HG03280 (cell line): ENCODE data around the gene PAQR8.

Experiments
- ATAC-seq: cut with Tn5 transposase; IDR thresholded peaks from one replicate; pipeline ENCODE4 v1.9.1; 2021; ENCODE audit warnings: mild to moderate bottlenecking, moderate library complexity; ENCODE audit not compliant: unreplicated experiment

PAQR8 gene, protein sequence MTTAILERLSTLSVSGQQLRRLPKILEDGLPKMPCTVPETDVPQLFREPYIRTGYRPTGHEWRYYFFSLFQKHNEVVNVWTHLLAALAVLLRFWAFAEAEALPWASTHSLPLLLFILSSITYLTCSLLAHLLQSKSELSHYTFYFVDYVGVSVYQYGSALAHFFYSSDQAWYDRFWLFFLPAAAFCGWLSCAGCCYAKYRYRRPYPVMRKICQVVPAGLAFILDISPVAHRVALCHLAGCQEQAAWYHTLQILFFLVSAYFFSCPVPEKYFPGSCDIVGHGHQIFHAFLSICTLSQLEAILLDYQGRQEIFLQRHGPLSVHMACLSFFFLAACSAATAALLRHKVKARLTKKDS

DNA sequence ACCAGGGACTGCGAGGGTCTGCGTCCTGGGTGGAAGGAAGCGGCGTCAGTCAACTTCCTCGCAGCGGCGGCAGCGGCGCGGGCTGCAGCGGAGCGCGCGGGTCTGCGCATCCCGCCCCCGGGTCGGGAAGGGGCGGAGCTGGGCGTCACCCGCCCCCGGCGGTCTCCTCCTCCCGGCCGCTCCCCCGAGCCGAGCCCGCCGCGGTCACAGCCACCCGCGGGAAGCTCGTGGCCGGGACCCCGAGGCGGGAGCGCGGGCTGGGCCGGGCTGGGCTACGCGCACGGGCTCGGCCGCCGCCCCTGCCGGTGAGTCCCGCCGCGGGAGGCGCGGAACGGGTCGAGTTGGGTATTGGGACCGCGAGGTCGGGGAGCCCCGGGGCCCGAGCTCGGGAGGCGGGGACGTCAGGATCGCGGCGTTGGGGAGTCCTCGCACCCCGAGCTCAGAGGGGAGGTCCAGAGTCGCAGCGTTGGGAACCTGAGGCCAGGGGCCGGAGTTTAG is at the start of gene PAQR8:
PAQR8 (plus strand) TSS at position 207 of the 498 bp plus-strand sequence. CDS start 41,063 bp downstream, outside the sequence.
- ATAC-seq, result peak; percentile 92

DNA sequence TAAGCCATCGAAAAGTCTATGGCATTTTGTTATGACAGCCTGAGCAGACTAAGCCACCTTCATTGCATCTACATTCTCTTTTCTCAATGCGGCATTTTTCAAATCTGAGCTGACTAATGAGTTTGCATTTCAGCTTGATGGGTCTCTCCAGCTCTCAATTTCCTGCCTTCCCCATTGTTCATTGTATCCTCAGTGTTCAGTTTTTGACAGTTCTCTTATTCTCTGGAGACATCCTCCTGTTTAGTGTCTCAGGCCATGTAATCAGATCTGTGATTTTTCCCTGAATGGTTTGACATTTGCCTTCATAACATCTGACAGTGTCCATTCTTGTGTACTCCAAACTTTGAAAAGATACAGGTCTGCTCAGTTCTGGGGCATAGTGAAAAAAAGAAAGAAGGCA is 49.5 kb upstream of the PAQR8 start:
- ATAC-seq, result no peak

DNA sequence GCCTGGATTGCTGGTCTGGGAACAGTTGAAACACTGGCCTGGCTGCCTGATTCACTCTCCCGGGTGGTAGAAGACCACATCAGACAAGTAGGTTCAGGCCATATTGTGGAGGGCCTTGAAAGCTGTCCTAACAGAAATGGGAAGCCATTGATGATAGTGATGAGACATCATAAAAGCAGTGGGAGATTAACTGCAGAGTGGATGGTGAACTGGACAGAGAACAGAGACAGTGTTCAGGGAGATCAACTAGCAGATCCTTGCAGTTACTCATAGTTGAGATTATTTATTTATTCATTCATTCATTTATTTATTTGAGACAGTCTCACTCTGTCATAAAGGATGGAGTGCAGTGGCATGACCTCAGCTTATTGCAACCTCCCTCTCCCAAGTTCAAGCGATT is 47.2 kb upstream of the PAQR8 start:
- no peak for ATAC-seq

- no peak for ATAC-seq
Observed at GRCh38 chr6:52317211-52317610, 44.7 kb upstream of the PAQR8 start.

GRCh38 chr6:52317841-52318581 is 43.9 kb upstream of the PAQR8 start:
- peak; percentile 99 for ATAC-seq

GRCh38 chr6:52324189-52324588 is 37.8 kb upstream of the PAQR8 start:
- ATAC-seq, result no peak

GRCh38 chr6:52325695-52326471 is 36.1 kb upstream of the PAQR8 start:
- ATAC-seq, result no peak

DNA sequence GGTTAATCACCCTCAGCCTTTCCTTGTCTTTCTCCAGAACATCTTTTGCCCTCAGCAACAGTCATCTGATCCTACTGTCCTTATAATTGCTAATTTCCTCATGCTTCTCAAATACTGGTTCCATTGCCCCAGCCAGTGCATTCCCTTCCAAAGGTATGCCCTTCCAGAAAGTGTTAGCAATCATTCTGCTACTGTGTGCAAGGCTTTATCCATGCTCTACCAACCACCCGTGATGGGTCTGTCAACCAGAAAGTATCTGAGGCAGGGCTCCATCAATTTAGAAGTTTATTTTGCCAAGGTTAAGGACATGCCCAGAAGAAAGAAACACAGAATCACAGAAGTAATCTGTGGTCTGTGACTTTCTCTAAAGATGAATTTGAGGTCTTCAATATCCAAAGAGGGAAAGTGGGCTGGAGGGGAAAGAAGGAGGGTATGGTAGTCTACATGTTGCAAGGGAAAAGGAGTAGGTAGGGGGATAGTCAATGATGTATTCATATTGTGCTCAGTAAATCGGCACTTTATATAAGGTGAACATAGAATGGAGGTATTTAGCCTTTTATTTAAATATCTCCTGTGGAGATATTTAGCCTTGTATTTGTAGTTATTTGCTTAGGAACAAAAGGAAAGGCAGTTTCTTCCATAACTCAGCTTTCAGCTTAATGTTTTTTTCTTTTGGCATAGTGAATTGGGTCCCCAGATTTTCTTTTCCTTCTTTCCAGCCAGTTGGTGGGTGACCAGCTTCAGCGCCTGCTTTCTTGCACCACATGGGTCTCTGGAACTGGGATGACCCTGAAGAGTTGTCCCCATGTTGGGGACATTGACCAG is 35.2 kb upstream of the PAQR8 start:
- no peak for ATAC-seq

- no peak for ATAC-seq
Observed at GRCh38 chr6:52328303-52328662, 33.7 kb upstream of the PAQR8 start.

DNA sequence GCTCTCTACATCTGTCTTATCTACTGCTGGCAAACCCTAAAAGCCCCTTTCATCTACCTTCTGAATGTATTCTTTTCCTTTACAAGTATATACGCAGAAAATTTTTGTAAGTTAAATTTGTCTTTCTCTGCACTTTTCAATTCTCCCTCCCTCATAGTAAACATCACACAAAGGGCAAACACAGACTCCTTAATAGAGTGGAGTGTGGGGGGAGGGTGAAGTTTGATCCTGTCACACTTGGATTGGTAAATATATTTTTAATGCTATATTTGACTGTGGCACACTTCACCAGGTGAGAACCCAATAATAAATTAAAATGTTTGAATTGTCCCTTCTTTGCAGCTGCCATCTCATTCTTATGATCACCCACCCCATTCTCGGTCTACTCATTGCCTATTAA is 33.2 kb upstream of the PAQR8 start:
- ATAC-seq, result no peak

DNA sequence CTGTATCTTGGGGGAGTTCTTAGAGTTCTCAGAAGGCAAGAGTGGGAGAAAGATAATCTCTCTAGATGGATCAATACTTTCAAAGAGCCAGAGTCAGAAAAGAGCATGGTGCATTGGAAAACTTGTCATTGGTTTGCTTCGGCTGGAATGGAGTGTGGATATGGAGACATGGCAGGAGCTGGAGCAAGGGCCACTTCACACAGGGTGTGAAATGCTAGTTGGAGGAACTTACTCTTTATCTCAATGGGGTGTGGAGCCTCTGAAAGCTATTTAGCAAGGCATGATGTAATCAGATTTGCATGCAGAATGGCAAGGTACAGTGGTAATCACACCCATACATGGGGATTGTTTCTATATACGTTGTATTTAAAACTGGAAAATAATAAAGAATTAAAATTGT is 31.5 kb upstream of the PAQR8 start:
- no peak for ATAC-seq

GRCh38 chr6:52331793-52332457 is 30.0 kb upstream of the PAQR8 start:
- no peak for ATAC-seq

DNA sequence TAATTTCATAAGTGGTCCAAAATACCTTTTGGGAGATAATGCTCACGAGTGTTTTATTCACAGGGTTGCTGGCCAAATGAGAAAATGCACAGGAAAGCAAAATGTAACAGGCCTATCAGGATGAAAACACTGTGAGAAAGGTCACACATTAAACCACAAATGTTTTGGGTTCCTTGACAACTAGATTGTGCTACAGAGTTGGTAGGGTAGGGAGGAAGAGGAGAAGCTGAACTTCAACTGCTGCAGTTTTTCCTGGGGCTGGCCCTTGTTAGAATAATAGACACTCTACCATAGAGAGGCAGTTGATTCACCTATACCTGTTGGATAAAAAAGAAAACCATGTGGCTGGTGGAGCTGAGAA is 28.1 kb upstream of the PAQR8 start:
- no peak for ATAC-seq

GRCh38 chr6:52335576-52335975 is 26.4 kb upstream of the PAQR8 start:
- ATAC-seq, result no peak

DNA sequence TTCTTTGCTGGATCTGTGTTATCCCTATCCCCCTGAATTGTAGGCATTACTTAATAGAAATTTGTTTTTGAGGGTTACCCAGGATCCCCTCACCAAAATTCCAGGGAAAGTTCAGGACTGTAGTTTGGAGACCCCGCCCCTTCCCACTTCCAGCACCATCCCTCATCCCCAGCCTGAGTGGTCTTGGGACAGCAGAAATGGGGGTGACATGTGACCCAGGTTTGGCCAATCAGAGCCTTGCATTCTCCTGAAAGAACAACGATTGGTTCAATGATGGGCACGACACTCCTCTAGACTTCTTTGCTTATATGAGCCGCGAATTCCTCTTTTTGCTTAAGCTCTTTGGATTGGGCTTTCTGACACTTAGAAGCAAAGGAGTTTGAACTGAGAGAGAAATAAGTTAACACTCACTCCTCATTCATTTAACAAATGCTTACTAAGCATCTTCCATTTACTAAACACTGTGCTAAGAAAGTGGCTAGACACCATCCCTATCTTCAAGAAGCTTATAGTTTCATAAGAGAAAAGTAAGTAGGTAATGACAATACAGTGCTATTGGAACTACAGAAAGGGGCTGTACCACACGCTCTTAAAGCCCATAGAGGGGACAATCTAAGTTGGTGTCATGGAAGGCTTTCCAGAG is 24.9 kb upstream of the PAQR8 start:
- peak; percentile 15 for ATAC-seq

DNA sequence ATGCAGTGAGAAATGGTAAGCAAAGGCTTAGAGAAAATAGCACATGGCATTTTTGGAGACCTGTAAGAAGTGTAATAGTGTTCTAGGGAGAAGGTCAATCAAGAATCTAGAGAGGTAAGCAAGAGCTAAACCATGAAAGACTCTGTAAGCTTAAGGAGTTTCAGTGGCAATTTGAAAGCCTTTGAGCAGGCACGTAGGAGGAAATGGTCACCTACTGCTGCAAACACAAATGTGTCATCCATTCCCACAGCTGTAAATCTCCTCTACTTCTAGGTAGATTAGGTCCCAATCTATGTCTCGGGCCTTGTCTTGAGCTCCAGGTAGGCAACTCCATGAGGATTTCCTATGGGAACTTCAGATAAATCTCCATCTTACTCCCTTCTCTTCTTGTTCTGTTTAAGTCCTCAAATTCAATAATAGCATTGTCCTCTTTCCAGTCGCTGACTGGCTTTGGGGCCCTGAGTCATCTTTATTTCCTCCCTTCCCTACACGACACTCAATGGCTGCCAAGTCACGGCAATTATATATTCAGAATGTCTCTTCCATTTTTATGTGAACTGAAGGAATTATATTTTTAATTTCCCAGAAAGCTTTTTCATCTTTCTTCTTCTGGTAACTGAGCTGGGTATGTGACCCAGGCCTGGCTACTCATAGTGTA is 24.2 kb upstream of the PAQR8 start:
- ATAC-seq, result peak; percentile 79

DNA sequence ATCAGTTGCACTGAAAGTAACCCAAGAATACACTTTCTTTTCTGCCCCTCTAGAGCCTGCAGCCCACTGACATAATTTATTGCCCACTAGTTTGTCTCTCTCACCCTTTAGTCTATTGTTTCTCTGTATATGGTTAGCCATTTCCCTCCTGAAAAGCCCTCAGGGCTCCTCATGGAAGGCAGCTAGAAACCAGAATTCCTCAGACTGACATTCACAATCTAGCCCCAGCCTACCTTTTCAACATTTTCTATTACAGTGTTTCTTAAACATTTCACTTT is 21.4 kb upstream of the PAQR8 start:
- ATAC-seq, result no peak

DNA sequence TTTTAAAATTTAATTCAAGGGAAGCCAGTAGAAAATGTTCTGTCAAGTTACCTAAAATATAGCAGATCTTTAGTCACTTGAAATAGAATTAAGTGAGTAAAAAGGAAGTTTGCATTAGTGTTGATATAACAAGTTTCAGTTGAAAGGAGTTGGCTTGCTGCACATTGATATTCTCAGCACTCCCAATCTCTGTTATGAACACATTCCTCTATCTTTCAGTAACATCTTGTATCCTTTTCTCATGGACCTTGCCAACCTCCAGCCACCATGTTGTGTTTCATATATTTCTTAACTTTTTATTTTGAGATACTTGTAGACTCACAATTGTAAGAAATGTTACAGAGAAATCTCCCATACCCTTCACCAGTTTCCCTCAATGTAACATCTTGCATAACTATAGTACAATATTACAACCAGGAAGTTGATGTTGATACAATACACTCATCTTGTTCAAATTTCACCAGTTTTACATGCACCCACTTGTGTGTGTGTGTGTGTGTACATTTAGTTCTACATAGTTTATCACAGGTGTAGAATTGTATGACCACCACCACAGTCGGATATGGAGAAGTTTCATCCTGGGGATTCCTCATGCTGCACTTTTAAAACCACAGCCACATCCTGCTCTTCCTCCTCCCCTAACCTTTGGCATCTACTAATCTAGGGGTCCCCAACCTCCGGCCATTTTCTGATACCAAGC is 20.2 kb upstream of the PAQR8 start:
- no peak for ATAC-seq

- no peak for ATAC-seq
Observed at GRCh38 chr6:52345311-52345710, 16.6 kb upstream of the PAQR8 start.
